ENCODE data around the gene ROM1.
"Not testable (repeated sequence)": the region's sequence is repeated elsewhere in the genome, so short reads cannot be mapped to it uniquely, and the experiment has no call there.

ROM1 gene

GRCh38 chr11:62577046-62577714, 35.9 kb upstream of the ROM1 start:
- TF ChIP-seq CTCF (conservative IDR thresholded peaks at IDR 0.05; ENCODE audit: low read length): no peak
- no peak overlapping the region for H3K4me3 ChIP-seq (ENCODE audit: low read length)
- DNase-seq (ENCODE audit: low read depth): no peak

- TF ChIP-seq CTCF (conservative IDR thresholded peaks at IDR 0.05; ENCODE audit: low read length): no peak
- no peak overlapping the region for H3K4me3 ChIP-seq (ENCODE audit: low read length)
- no peak for DNase-seq (ENCODE audit: low read depth)
Observed at GRCh38 chr11:62578541-62578940, 34.5 kb upstream of the ROM1 start.

- DNase-seq (ENCODE audit: low read depth): no peak
- no peak overlapping the region for H3K4me3 ChIP-seq (ENCODE audit: low read length)
- no peak for TF ChIP-seq CTCF (conservative IDR thresholded peaks at IDR 0.05; ENCODE audit: low read length)
Observed at GRCh38 chr11:62579252-62579651, 33.8 kb upstream of the ROM1 start.

- no peak overlapping the region for H3K4me3 ChIP-seq (ENCODE audit: low read length)
- DNase-seq (ENCODE audit: low read depth): no peak
- TF ChIP-seq CTCF (conservative IDR thresholded peaks at IDR 0.05; ENCODE audit: low read length): no peak
Observed at GRCh38 chr11:62580959-62581715, 31.9 kb upstream of the ROM1 start.

GRCh38 chr11:62581735-62582134, 31.3 kb upstream of the ROM1 start:
- not testable (repeated sequence) for DNase-seq (ENCODE audit: low read depth); H3K4me3 ChIP-seq (ENCODE audit: low read length)

- not testable (repeated sequence) for DNase-seq (ENCODE audit: low read depth); H3K4me3 ChIP-seq (ENCODE audit: low read length)
Observed at GRCh38 chr11:62585356-62585755, 27.7 kb upstream of the ROM1 start.

DNA sequence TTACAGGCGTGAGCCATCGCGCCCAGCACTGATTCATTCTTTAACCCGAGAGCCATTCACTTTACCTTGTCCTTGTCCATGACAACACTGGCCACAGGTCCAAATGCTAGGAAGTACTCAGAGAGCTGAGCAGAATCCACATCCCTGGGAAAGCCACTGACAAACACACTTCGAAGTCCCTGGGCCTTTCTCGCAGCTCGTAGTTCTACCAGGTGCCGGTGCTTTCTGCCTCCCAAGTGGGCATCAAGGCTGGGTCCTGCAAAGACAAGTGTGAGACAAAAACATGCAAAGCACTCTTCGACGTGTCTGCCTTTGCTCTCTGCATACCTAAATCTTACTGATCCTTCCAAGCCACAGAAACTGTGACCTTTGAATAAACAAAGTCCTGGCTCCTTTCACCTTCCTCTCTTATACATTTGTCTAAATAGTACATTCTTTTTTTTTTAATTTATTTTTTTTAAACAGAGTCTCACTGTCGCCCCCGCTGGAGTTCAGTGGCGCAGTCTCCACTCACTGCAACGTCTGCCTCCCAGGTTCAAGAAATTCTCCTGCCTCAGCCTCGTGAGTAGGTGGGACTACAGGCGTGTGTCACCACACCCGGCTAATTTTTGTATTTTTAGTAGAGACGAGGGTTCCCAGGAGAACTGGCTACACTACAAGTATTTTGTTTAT, 24.0 kb upstream of the ROM1 start:
- no peak overlapping the region for H3K4me3 ChIP-seq (ENCODE audit: low read length)
- no peak for DNase-seq (ENCODE audit: low read depth)
- TF ChIP-seq CTCF (conservative IDR thresholded peaks at IDR 0.05; ENCODE audit: low read length): no peak; the same call in 1 of the 2 replicates
